Rectal smooth muscle tissue (tissue), 1 donor: ENCODE data around the gene URM1.

Experiments
- H3K27ac ChIP-seq: one replicate; pipeline ENCODE4 v1.7.0; 2013; ENCODE audit warnings: low read depth, low read length, inconsistent platforms
- H3K27me3 ChIP-seq: one replicate; pipeline ENCODE4 v1.7.0; 2013; ENCODE audit warnings: low read length; ENCODE audit not compliant: control insufficient read depth, insufficient read depth
- H3K36me3 ChIP-seq: one replicate; pipeline ENCODE4 v1.7.0; 2013; ENCODE audit warnings: low read length; ENCODE audit not compliant: control insufficient read depth, insufficient read depth
- H3K4me1 ChIP-seq: one replicate; pipeline ENCODE4 v1.7.0; 2013; ENCODE audit warnings: low read length; ENCODE audit not compliant: control insufficient read depth, insufficient read depth
- H3K4me3 ChIP-seq: one replicate; pipeline ENCODE4 v1.7.0; 2013; ENCODE audit warnings: low read length
- H3K9ac ChIP-seq: one replicate; pipeline ENCODE4 v1.7.0; 2013; ENCODE audit warnings: low read length

URM1 gene

DNA sequence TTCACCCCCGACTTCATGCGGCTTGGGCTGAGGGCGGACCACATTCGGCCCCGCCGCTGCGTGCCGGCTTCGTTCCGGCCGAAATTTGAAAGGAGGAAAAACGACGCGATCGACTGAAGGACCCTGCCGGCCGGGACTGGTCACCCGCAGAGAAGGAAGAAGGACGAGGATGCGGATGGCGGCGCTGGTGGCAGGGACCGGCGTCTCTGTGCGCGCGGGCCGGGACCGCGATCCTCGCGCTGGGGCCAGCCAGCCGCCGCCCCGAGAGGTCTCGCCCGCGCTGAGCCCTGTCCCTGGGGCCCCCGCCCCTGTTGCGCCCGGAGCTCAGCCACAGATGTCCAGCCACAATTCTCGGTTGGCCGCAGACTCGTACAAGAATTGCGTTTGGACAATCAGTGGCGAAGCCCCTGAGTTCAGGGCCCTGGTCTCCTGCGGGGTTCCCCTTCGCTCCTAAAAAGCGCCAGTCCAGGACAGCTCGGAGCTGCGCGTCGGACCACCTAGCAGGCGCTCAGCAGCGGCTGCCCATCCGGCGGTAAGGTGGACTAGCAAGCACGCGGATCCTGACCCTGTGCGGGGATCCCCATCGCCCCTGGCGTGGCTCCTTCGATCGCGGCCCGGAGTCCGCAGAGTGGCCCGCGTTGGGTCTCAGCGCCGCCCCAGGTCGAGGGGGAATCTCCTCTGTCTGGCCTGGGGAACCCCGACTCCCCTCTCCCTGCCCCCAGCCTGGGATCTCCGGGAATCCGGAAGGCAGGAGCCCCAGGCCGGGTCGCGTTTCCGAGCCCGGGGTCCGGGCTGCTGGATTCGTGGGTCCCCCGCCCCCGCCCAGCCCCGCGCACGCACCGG is 21.3 kb downstream of the URM1 start:
- Histone ChIP-seq H3K27ac (no peak overlapping the region), H3K27me3 (peaks cover 3% of the 10 kb centered on the region), H3K4me3 (no peak overlapping the region)

GRCh38 chr9:128393145-128393775 is 22.1 kb downstream of the URM1 start:
- Histone ChIP-seq H3K27me3 (peaks cover 3% of the 10 kb centered on the region), H3K4me1 (no peaks in the 10 kb centered on the region), H3K4me3 (no peak overlapping the region), H3K27ac (no peak overlapping the region), H3K36me3 (peaks cover 14% of the 10 kb centered on the region), H3K9ac (no peak overlapping the region)

More for the DNA sequence above, 21.3 kb downstream of the URM1 start:
- no peaks in the 10 kb centered on the region for H3K4me1 ChIP-seq
- no peak overlapping the region for H3K9ac ChIP-seq
- peaks cover 17% of the 10 kb centered on the region for H3K36me3 ChIP-seq

DNA sequence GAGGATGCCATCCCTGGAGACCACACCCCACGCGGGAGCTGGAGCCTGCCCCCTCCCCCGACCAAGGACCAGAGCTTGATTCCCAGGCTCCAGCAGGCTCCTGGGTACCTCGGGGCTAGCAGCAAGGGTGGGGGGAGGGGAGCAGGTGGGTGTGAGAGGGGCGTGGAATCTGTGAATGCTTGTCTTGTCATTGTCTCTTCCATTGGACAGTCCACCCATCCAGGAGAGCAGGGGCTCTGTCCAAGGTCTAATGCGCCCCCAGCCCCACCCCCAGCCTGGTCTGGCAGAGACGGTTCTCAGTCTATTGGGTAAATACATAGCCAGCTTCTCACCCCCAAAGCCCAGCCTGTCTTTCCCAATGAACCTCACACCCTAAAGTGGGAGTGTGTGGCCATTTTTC is 22.8 kb downstream of the URM1 start:
- no peaks in the 10 kb centered on the region for H3K4me1 ChIP-seq
- no peak overlapping the region for H3K4me3 ChIP-seq
- peaks cover 3% of the 10 kb centered on the region for H3K27me3 ChIP-seq
- H3K9ac ChIP-seq, result no peak overlapping the region
- H3K27ac ChIP-seq, result no peak overlapping the region
- peaks cover 7% of the 10 kb centered on the region for H3K36me3 ChIP-seq

- Histone ChIP-seq H3K36me3 (peaks cover 3% of the 10 kb centered on the region), H3K4me3 (no peak overlapping the region), H3K27ac (no peak overlapping the region), H3K4me1 (no peaks in the 10 kb centered on the region), H3K27me3 (peaks cover 3% of the 10 kb centered on the region), H3K9ac (no peak overlapping the region)
Observed at GRCh38 chr9:128394379-128395168, 23.4 kb downstream of the URM1 start.

- H3K9ac ChIP-seq, result no peak overlapping the region
- no peaks in the 10 kb centered on the region for H3K4me1 ChIP-seq
- no peaks in the 10 kb centered on the region for H3K36me3 ChIP-seq
- H3K4me3 ChIP-seq, result no peak overlapping the region
- peaks cover 3% of the 10 kb centered on the region for H3K27me3 ChIP-seq
- H3K27ac ChIP-seq, result no peak overlapping the region
Observed at GRCh38 chr9:128396970-128397613, 25.9 kb downstream of the URM1 start.

DNA sequence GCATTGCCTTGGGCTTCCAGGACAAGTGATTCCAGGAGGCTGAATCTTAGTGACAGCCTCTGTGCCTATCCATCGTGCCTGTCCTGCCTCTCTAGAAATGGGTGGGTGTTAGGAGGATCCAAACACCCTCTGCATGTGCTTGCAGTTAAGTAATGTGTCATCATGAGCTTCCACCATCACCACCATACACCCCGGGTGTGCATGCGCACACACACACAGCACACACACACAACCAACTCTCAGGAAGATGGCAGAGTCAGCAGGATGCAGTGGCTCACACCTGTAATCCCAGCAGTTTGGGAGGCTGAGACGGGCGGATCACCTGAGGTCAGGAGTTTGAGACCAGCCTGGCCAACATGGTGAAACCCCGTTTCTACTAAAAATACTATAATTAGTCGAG is 26.7 kb downstream of the URM1 start:
- H3K9ac ChIP-seq, result no peak overlapping the region
- H3K4me3 ChIP-seq, result no peak overlapping the region
- peaks cover 3% of the 10 kb centered on the region for H3K27me3 ChIP-seq

GRCh38 chr9:128399861-128400260 is 28.7 kb downstream of the URM1 start:
- Histone ChIP-seq H3K36me3 (no peaks in the 10 kb centered on the region), H3K27me3 (peaks cover 3% of the 10 kb centered on the region), H3K4me1 (no peaks in the 10 kb centered on the region), H3K4me3 (no peak overlapping the region), H3K9ac (no peak overlapping the region), H3K27ac (no peak overlapping the region)

More for the DNA sequence above, 26.7 kb downstream of the URM1 start:
- no peak overlapping the region for H3K27ac ChIP-seq
- no peaks in the 10 kb centered on the region for H3K36me3 ChIP-seq
- H3K4me1 ChIP-seq, result no peaks in the 10 kb centered on the region

DNA sequence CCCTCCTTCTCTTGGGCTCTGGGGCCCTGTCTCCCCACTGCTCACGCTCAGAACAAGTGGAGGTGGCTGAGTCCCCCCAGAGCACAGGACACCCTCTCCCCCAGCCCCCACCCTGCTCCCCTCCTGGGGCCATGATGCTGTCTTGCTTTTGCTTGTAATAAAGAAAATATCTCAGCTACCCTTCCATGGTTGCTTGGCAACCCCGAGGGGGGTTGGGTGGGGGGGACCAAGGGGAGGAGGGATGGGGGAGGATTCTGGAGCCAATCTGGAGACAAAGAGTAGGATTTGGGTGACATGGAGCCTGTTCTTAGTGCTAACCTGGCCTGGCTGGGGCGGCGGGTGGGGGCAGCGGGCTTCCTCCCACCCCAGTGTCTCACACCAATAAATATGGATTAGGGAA is 33.4 kb downstream of the URM1 start:
- no peaks in the 10 kb centered on the region for H3K4me1 ChIP-seq
- H3K27me3 ChIP-seq, result peaks cover 2% of the 10 kb centered on the region
- H3K9ac ChIP-seq, result no peak overlapping the region
- H3K27ac ChIP-seq, result no peak overlapping the region
- no peak overlapping the region for H3K4me3 ChIP-seq
- H3K36me3 ChIP-seq, result no peaks in the 10 kb centered on the region

DNA sequence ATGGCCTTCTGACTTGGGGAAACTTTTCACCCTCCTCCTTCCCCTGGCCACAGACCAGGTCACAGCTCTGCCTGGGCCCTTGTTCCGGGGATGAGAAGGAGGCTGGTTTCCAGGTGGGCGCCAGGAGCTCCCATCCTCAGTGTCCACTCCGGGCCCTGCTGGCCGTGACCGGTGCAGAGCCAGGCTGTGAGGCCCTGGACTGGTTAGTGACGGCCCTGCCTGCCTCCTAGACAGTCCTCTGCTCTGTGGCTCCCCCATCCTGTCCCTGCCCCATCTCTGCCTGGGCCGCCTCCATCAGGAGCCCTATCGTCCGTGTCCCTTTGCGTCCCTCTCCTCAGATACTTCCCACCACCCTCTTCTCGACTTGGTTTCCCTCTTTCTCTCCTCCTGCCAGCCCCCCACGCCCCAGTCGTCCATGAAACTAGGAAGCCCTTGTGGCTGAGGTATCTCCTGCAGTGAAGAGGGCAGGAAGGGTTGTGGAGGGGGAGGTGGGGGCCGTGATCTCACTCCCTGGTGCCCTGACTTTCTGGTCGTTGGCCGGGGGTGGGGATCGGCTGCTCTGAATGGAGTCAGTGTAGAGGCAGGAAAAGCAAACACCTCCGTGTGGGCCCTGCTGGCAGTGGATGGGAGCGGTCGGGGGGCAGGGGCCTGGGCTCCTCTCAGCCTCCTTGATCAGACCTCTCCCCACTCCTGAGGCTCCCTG is 34.1 kb downstream of the URM1 start:
- Histone ChIP-seq H3K27ac (no peak overlapping the region), H3K9ac (no peak overlapping the region), H3K4me3 (no peak overlapping the region), H3K27me3 (peaks cover 3% of the 10 kb centered on the region), H3K4me1 (no peaks in the 10 kb centered on the region), H3K36me3 (no peaks in the 10 kb centered on the region)

DNA sequence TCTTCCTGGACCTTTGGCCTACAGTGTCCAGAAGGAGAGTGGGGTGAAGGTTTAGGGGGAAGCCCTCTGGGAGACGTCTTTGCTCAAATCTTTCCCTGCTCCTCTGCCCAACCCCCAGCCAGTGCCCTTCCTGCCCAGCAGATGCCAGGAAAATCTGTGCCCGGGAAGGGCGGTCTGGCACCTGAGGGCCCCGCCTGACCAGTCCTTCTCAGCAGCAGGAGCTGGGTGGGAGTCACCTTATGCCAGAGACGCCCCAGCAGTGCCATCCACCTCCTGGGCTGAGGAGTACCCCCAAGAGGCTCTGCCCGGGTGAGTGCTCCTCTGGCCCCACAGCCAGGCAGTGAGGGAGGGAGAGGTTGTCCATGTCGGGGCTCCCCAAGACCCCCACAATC is 34.6 kb downstream of the URM1 start:
- Histone ChIP-seq H3K36me3 (no peaks in the 10 kb centered on the region), H3K27me3 (peaks cover 3% of the 10 kb centered on the region), H3K4me3 (no peak overlapping the region), H3K4me1 (no peaks in the 10 kb centered on the region), H3K27ac (no peak overlapping the region), H3K9ac (no peak overlapping the region)

DNA sequence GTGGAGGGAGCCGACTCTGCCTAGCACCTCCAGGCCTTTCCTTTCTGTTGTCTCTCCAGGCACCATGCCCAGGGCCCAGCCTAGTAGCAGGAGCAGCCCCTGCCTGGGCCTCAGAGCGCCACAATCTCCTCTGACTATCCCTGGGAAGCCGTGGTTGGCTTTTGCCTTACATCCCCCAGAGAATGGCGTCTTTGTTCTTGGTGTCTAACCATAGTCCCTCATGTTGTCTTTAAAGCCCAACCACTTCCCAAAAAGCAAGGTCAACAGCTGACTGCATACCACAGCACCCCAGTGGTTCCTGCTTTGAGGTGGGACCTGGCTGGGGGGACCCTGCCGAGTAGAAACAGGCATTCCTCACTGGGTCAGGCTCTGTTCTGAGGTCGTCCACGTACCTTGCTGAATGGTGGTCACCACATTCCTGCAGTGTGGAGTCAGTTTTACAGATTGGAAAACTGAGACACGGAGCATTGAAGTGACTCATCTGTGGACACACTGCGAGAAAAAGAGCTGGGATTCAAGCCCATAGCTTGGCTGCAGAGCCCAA is 35.7 kb downstream of the URM1 start:
- Histone ChIP-seq H3K27ac (no peak overlapping the region), H3K9ac (no peak overlapping the region)

More for the DNA sequence above, 35.7 kb downstream of the URM1 start:
- H3K36me3 ChIP-seq, result no peaks in the 10 kb centered on the region
- H3K27me3 ChIP-seq, result peaks cover 3% of the 10 kb centered on the region
- H3K4me1 ChIP-seq, result no peaks in the 10 kb centered on the region
- H3K4me3 ChIP-seq, result no peak overlapping the region
